22Rv1 (cell line): ENCODE data around the gene NAV2.
"Not testable (repeated sequence)": the region's sequence is repeated elsewhere in the genome, so short reads cannot be mapped to it uniquely, and the experiment has no call there.

Experiments used
- ZFX ChIP-seq: fragments of 450-650 bp; IDR thresholded peaks from 2 replicates; pipeline ENCODE4 v1.6.1; 2017; ENCODE audit warnings: antibody characterized with exemption, borderline replicate concordance
- TF ChIP-seq, protein P1 (sequence below): fragments of 450-650 bp; IDR thresholded peaks from 2 replicates; pipeline ENCODE4 v1.5.1; 2017; ENCODE audit warnings: mild to moderate bottlenecking

GRCh38 chr11:20083877-20084276, 371.2 kb downstream of the NAV2 start:
- TF ChIP-seq, protein P1, sequence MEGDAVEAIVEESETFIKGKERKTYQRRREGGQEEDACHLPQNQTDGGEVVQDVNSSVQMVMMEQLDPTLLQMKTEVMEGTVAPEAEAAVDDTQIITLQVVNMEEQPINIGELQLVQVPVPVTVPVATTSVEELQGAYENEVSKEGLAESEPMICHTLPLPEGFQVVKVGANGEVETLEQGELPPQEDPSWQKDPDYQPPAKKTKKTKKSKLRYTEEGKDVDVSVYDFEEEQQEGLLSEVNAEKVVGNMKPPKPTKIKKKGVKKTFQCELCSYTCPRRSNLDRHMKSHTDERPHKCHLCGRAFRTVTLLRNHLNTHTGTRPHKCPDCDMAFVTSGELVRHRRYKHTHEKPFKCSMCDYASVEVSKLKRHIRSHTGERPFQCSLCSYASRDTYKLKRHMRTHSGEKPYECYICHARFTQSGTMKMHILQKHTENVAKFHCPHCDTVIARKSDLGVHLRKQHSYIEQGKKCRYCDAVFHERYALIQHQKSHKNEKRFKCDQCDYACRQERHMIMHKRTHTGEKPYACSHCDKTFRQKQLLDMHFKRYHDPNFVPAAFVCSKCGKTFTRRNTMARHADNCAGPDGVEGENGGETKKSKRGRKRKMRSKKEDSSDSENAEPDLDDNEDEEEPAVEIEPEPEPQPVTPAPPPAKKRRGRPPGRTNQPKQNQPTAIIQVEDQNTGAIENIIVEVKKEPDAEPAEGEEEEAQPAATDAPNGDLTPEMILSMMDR: not testable (repeated sequence)
- TF ChIP-seq ZFX: not testable (repeated sequence)
